Lower leg skin (tissue), 3 donors: ENCODE results near the gene SIK1.

Source experiments
- POLR2A ChIP-seq, 2 donors: fragments of 450-650 bp; IDR thresholded peaks; one replicate each; pipeline ENCODE4 v1.6.1; 2016 to 2017; ENCODE audit warnings: antibody characterized with exemption in 2 of 2, mild to moderate bottlenecking in 1 of 2, moderate library complexity in 1 of 2
- TF ChIP-seq, protein P1 (sequence below), 3 donors: fragments of 450-650 bp; IDR thresholded peaks; one replicate each; pipeline ENCODE4 v1.5.1; 2016; ENCODE audit warnings: antibody characterized with exemption in 3 of 3, mild to moderate bottlenecking in 3 of 3, moderate library complexity in 2 of 3

DNA sequence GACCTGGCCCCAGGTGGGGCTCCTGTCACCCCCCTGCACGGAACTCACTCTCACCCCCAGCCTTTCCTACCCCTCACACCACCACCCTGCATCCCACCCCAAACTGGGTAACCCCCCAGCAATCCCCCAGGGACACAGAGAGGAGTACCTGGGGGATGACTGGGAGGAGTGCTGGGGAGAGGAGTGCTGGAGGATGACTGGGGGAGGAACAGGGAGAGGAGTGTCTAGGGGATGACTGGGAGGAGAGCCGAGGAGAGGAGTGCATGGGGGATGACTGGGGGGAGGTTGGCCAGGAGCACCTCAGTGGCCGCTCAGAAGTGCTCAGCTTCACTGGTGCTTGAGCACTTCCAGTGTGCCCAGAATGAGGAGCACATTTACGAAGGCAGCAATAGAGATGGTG, 59.1 kb downstream of the SIK1 start:
- TF ChIP-seq POLR2A (IDR thresholded peaks at IDR 0.05), result no peak
- TF ChIP-seq, protein P1, sequence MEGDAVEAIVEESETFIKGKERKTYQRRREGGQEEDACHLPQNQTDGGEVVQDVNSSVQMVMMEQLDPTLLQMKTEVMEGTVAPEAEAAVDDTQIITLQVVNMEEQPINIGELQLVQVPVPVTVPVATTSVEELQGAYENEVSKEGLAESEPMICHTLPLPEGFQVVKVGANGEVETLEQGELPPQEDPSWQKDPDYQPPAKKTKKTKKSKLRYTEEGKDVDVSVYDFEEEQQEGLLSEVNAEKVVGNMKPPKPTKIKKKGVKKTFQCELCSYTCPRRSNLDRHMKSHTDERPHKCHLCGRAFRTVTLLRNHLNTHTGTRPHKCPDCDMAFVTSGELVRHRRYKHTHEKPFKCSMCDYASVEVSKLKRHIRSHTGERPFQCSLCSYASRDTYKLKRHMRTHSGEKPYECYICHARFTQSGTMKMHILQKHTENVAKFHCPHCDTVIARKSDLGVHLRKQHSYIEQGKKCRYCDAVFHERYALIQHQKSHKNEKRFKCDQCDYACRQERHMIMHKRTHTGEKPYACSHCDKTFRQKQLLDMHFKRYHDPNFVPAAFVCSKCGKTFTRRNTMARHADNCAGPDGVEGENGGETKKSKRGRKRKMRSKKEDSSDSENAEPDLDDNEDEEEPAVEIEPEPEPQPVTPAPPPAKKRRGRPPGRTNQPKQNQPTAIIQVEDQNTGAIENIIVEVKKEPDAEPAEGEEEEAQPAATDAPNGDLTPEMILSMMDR (IDR thresholded peaks at IDR 0.05), result no peak
